Mesenchymal stem cell (in vitro differentiated cells and primary cell): ENCODE results near the gene PKD2L2.
"Not testable (repeated sequence)": the region's sequence is repeated elsewhere in the genome, so short reads cannot be mapped to it uniquely, and the experiment has no call there.

Experiments
- DNase-seq: peaks from one replicate; pipeline ENCODE4 v3.0.0-alpha.2; 2013
- H2AFZ ChIP-seq: one replicate; pipeline ENCODE4 v1.6.1; 2013; ENCODE audit warnings: low read depth, mild to moderate bottlenecking, control low read depth, inconsistent platforms, low read length, moderate library complexity
- H2AK5ac ChIP-seq: 2 replicates; pipeline ENCODE4 v1.6.1; 2013; ENCODE audit warnings: low read length, moderate library complexity, mild to moderate bottlenecking, inconsistent platforms; ENCODE audit not compliant: severe bottlenecking
- H2BK120ac ChIP-seq: one replicate; pipeline ENCODE4 v1.6.1; 2013; ENCODE audit warnings: low read depth, mild to moderate bottlenecking, inconsistent platforms, low read length, moderate library complexity
- H2BK12ac ChIP-seq, 2 experiments: one replicate each; pipeline ENCODE4 v1.6.1; 2013; ENCODE audit warnings: inconsistent platforms in 2 of 2, low read length in 2 of 2, mild to moderate bottlenecking in 2 of 2, moderate library complexity in 2 of 2, control low read depth in 1 of 2
- H2BK15ac ChIP-seq: one replicate; pipeline ENCODE4 v1.6.1; 2013; ENCODE audit warnings: mild to moderate bottlenecking, low read depth, inconsistent platforms; ENCODE audit not compliant: poor library complexity, severe bottlenecking
- H2BK5ac ChIP-seq: 2 replicates; pipeline ENCODE4 v1.6.1; 2013; ENCODE audit warnings: low read depth, mild to moderate bottlenecking, low read length, control low read depth, inconsistent platforms; ENCODE audit not compliant: poor library complexity, severe bottlenecking
- H3K14ac ChIP-seq, 2 experiments: one replicate each; pipeline ENCODE4 v1.6.1; 2013; ENCODE audit warnings: inconsistent platforms in 2 of 2, low read length in 2 of 2, control low read depth in 1 of 2, mild to moderate bottlenecking in 1 of 2, moderate library complexity in 1 of 2
- H3K18ac ChIP-seq, 2 experiments: one replicate each; pipeline ENCODE4 v1.6.1; 2013; ENCODE audit warnings: inconsistent platforms in 2 of 2, low read length in 2 of 2, control low read depth in 1 of 2, low read depth in 1 of 2, mild to moderate bottlenecking in 1 of 2
- H3K23ac ChIP-seq, 2 experiments: one replicate each; pipeline ENCODE4 v1.6.1; 2013; ENCODE audit warnings: inconsistent platforms in 2 of 2, low read length in 2 of 2, mild to moderate bottlenecking in 2 of 2, moderate library complexity in 2 of 2, control low read depth in 1 of 2
- H3K27ac ChIP-seq: 2 replicates; pipeline ENCODE4 v1.5.1; 2013; ENCODE audit warnings: mild to moderate bottlenecking, moderate library complexity, low read length, control low read depth, inconsistent platforms; ENCODE audit not compliant: poor library complexity, severe bottlenecking
- H3K27me3 ChIP-seq, 2 experiments: 2 replicates each; pipeline versions ENCODE4 v1.6.1 to v1.7.0; 2013; ENCODE audit warnings: low read length in 2 of 2, mild to moderate bottlenecking in 2 of 2, moderate library complexity in 2 of 2, control low read depth in 1 of 2, inconsistent platforms in 1 of 2; ENCODE audit not compliant: control insufficient read depth in 1 of 2, insufficient read depth in 1 of 2
- H3K36me3 ChIP-seq, 2 experiments: 2 replicates each; pipeline versions ENCODE4 v1.6.1 to v1.7.0; 2013; ENCODE audit warnings: low read length in 2 of 2, control low read depth in 1 of 2, inconsistent platforms in 1 of 2, low read depth in 1 of 2, mild to moderate bottlenecking in 1 of 2; ENCODE audit not compliant: insufficient read depth in 2 of 2, control insufficient read depth in 1 of 2
- H3K4ac ChIP-seq, 2 experiments: one replicate each; pipeline ENCODE4 v1.6.1; 2013; ENCODE audit warnings: inconsistent platforms in 2 of 2, low read length in 2 of 2, mild to moderate bottlenecking in 2 of 2, moderate library complexity in 2 of 2, control low read depth in 1 of 2, low read depth in 1 of 2
- H3K4me1 ChIP-seq: 2 replicates; pipeline ENCODE4 v1.6.1; 2013; ENCODE audit warnings: low read depth, low read length, control low read depth; ENCODE audit not compliant: control insufficient read depth, insufficient read depth
- H3K4me2 ChIP-seq: 2 replicates; pipeline ENCODE4 v1.6.1; 2013; ENCODE audit warnings: low read length, mild to moderate bottlenecking, inconsistent platforms; ENCODE audit not compliant: poor library complexity, severe bottlenecking
- H3K4me3 ChIP-seq, 2 experiments: 2 replicates each; pipeline versions ENCODE4 v1.5.1 to v1.7.0; 2013; ENCODE audit warnings: low read length in 2 of 2, mild to moderate bottlenecking in 2 of 2, control low read depth in 1 of 2, low read depth in 1 of 2; ENCODE audit not compliant: insufficient read depth in 1 of 2
- H3K79me1 ChIP-seq: replicated peaks from 2 replicates; pipeline ENCODE4 v1.6.1; 2013; ENCODE audit warnings: mild to moderate bottlenecking, control low read depth, low read length, inconsistent platforms; ENCODE audit not compliant: poor library complexity, severe bottlenecking
- H3K9ac ChIP-seq: 2 replicates; pipeline ENCODE4 v1.7.0; 2013; ENCODE audit warnings: mild to moderate bottlenecking, low read length, moderate library complexity
- H3K9me3 ChIP-seq: 2 replicates; pipeline ENCODE4 v1.7.0; 2013; ENCODE audit warnings: mild to moderate bottlenecking, low read length; ENCODE audit not compliant: control insufficient read depth
- H4K8ac ChIP-seq: one replicate; pipeline ENCODE4 v1.6.1; 2013; ENCODE audit warnings: inconsistent platforms, mild to moderate bottlenecking, low read length, moderate library complexity
- H4K91ac ChIP-seq: one replicate; pipeline ENCODE4 v1.6.1; 2013; ENCODE audit warnings: mild to moderate bottlenecking, low read length, inconsistent platforms
- WGBS: methylation state at CpG from one replicate; pipeline ENCODE4 v1.1.7; 2013; ENCODE audit warnings: mixed read lengths; 5-methylcytosine and 5-hydroxymethylcytosine counted together

Gene PKD2L2

GRCh38 chr5:137960141-137960540 lies 70.9 kb downstream of the PKD2L2 start:
- peaks cover 7 to 71% of the 10 kb centered on the region in 2 experiments for H3K36me3 ChIP-seq
- no peak overlapping the region for H2AK5ac ChIP-seq
- no peaks in the 10 kb centered on the region for H3K9me3 ChIP-seq
- no peak overlapping the region for H2AFZ ChIP-seq
- no peak overlapping the region for H2BK15ac ChIP-seq
- H3K14ac ChIP-seq, result no peak overlapping the region
- no peak for DNase-seq
- H3K27ac ChIP-seq, result no peak overlapping the region
- peaks cover 12% of the 10 kb centered on the region for H3K79me1 ChIP-seq
- H3K4me1 ChIP-seq, result no peaks in the 10 kb centered on the region
- H4K91ac ChIP-seq, result no peak overlapping the region
- H3K4me2 ChIP-seq, result no peak overlapping the region
- H3K4ac ChIP-seq, result no peak overlapping the region
- no peak overlapping the region for H4K8ac ChIP-seq
- 100% methylated on average over 2 of the region's 2 CpGs for WGBS
- H3K9ac ChIP-seq, result no peak overlapping the region
- no peak overlapping the region for H3K4me3 ChIP-seq
- H2BK120ac ChIP-seq, result no peak overlapping the region
- H3K23ac ChIP-seq, result no peak overlapping the region
- no peak overlapping the region for H2BK12ac ChIP-seq
- no peaks in the 10 kb centered on the region for H3K27me3 ChIP-seq
- H3K18ac ChIP-seq, result no peak overlapping the region
- peak overlapping the region; percentile 31 for H2BK5ac ChIP-seq

GRCh38 chr5:137960819-137961218 lies 71.6 kb downstream of the PKD2L2 start:
- no peak overlapping the region for H3K4ac ChIP-seq
- no peak overlapping the region for H3K23ac ChIP-seq
- no peak overlapping the region for H3K4me2 ChIP-seq
- H4K91ac ChIP-seq, result no peak overlapping the region
- H2AFZ ChIP-seq, result no peak overlapping the region
- no peaks in the 10 kb centered on the region for H3K4me1 ChIP-seq
- H3K9ac ChIP-seq, result no peak overlapping the region
- no peak overlapping the region for H2AK5ac ChIP-seq
- no peaks in the 10 kb centered on the region for H3K27me3 ChIP-seq
- H3K14ac ChIP-seq, result no peak overlapping the region
- 100% methylated on average over 3 of the region's 3 CpGs for WGBS
- peaks cover 7 to 70% of the 10 kb centered on the region in 2 experiments for H3K36me3 ChIP-seq
- peaks cover 15% of the 10 kb centered on the region for H3K79me1 ChIP-seq
- no peak overlapping the region for H3K4me3 ChIP-seq
- no peak for DNase-seq
- no peak overlapping the region for H3K27ac ChIP-seq
- no peak overlapping the region for H2BK120ac ChIP-seq
- no peak overlapping the region for H2BK5ac ChIP-seq
- no peak overlapping the region for H3K18ac ChIP-seq
- no peak overlapping the region for H2BK15ac ChIP-seq
- no peak overlapping the region for H2BK12ac ChIP-seq
- H3K9me3 ChIP-seq, result no peaks in the 10 kb centered on the region
- H4K8ac ChIP-seq, result no peak overlapping the region

- WGBS, result 100% methylated on average over 1 of the region's 4 CpGs
- not testable (repeated sequence) for H2BK120ac ChIP-seq
Measured at GRCh38 chr5:137970384-137970783, 81.1 kb downstream of the PKD2L2 start.

GRCh38 chr5:137975208-137975607 lies 86.0 kb downstream of the PKD2L2 start:
- H3K27ac ChIP-seq, result no peak overlapping the region
- H3K4ac ChIP-seq, result no peak overlapping the region
- 97% methylated on average over 3 of the region's 3 CpGs for WGBS
- no peaks in the 10 kb centered on the region for H3K4me1 ChIP-seq
- H2AK5ac ChIP-seq, result no peak overlapping the region
- no peak for DNase-seq
- H3K79me1 ChIP-seq, result peaks cover 11% of the 10 kb centered on the region
- no peak overlapping the region for H2AFZ ChIP-seq
- H4K91ac ChIP-seq, result no peak overlapping the region
- peaks cover 3 to 34% of the 10 kb centered on the region in 2 experiments for H3K36me3 ChIP-seq
- no peak overlapping the region for H2BK5ac ChIP-seq
- H3K4me3 ChIP-seq, result no peak overlapping the region
- H4K8ac ChIP-seq, result no peak overlapping the region
- no peak overlapping the region for H3K23ac ChIP-seq
- H2BK15ac ChIP-seq, result no peak overlapping the region
- no peak overlapping the region for H2BK120ac ChIP-seq
- H3K9ac ChIP-seq, result no peak overlapping the region
- H3K9me3 ChIP-seq, result no peaks in the 10 kb centered on the region
- no peak overlapping the region for H2BK12ac ChIP-seq
- H3K18ac ChIP-seq, result no peak overlapping the region
- no peak overlapping the region for H3K4me2 ChIP-seq
- no peaks in the 10 kb centered on the region for H3K27me3 ChIP-seq
- no peak overlapping the region for H3K14ac ChIP-seq

More at GRCh38 chr5:137970384-137970783, 81.1 kb downstream of the PKD2L2 start:
- not testable (repeated sequence) for H4K8ac ChIP-seq, H3K4ac ChIP-seq, H3K14ac ChIP-seq, H3K27ac ChIP-seq, H3K18ac ChIP-seq, H3K4me1 ChIP-seq, H3K9me3 ChIP-seq, H3K9ac ChIP-seq, H4K91ac ChIP-seq, H3K4me3 ChIP-seq, H2AK5ac ChIP-seq, H2BK5ac ChIP-seq, H2BK12ac ChIP-seq, H2AFZ ChIP-seq, H3K79me1 ChIP-seq, H3K4me2 ChIP-seq, H2BK15ac ChIP-seq, H3K27me3 ChIP-seq, DNase-seq, H3K23ac ChIP-seq
- peaks cover 5 to 22% of the 10 kb centered on the region in 2 experiments for H3K36me3 ChIP-seq
